Measurements from ENCODE around the gene HS3ST4. TPM values are rescaled to one million over a fixed set of nuclear protein-coding genes. Genes with fewer than 3 reads are reported as not detected.

Gene HS3ST4
- total and polyA plus RNA-seq, 2 of the 4 experiments (the other 2 are of a cell fraction), result not detected

- dilution Hi-C loops (cut with HindIII; ENCODE audit: low sequenced_read_pairs, unreplicated experiment), result no loop called here
- no peak for TF ChIP-seq RAD21 (IDR thresholded peaks at IDR 0.05; ENCODE audit: low read length)
- no peak for TF ChIP-seq FOS (IDR thresholded peaks at IDR 0.05; ENCODE audit: low read depth, low read length)
- no peak for TF ChIP-seq ELK1 (IDR thresholded peaks at IDR 0.05; ENCODE audit: borderline replicate concordance, low read depth, low read length)
- no peak for TF ChIP-seq MXI1 (IDR thresholded peaks at IDR 0.05; ENCODE audit: borderline replicate concordance, low read depth, low read length)
- no peak for TF ChIP-seq SMC3 (IDR thresholded peaks at IDR 0.05; ENCODE audit: low read depth, low read length)
- Histone ChIP-seq H3K4ac (ENCODE audit: low read depth, low read length) (no peak overlapping the region), H3K36me3 (ENCODE audit: control insufficient read depth, insufficient read depth, low read length) (no peaks in the 10 kb centered on the region), H4K5ac (ENCODE audit: low read depth, low read length) (no peak overlapping the region), H3K14ac (replicated peaks; ENCODE audit: low read depth, low read length) (no peak overlapping the region), H3K27ac (ENCODE audit: insufficient read depth, low read length) (no peak overlapping the region), H2BK15ac (ENCODE audit: low read depth, low read length) (no peak overlapping the region), H2BK120ac (ENCODE audit: low read depth, low read length) (no peak overlapping the region), H3K18ac (ENCODE audit: low read depth, low read length) (no peak overlapping the region), H2AFZ (replicated peaks; ENCODE audit: low read length, poor library complexity) (no peak overlapping the region), H3K4me2 (ENCODE audit: low read depth, low read length) (no peak overlapping the region), H3K27me3 (ENCODE audit: control insufficient read depth, insufficient read depth, low read length) (no peaks in the 10 kb centered on the region), H2AK9ac (replicated peaks; ENCODE audit: low read depth, low read length, poor library complexity) (no peak overlapping the region), H3K4me1 (ENCODE audit: control insufficient read depth, insufficient read depth, low read length) (no peaks in the 10 kb centered on the region), H4K20me1 (ENCODE audit: insufficient read depth, low read length) (no peaks in the 10 kb centered on the region), H3K4me3 (ENCODE audit: insufficient read depth, low read depth, low read length) (no peak overlapping the region), H3K56ac (ENCODE audit: extremely low read depth, insufficient read depth, low read length) (no peak overlapping the region), H2BK5ac (ENCODE audit: low read depth, low read length, poor library complexity, severe bottlenecking) (no peak overlapping the region), H3K9ac (ENCODE audit: low read depth, low read length) (no peak overlapping the region), H2BK20ac (ENCODE audit: low read depth, low read length) (no peak overlapping the region), H2AK5ac (ENCODE audit: low read depth, low read length) (no peak overlapping the region), H3K9me3 (ENCODE audit: control insufficient read depth, insufficient read depth, low read length) (no peaks in the 10 kb centered on the region), H3K23ac (ENCODE audit: low read depth, low read length) (no peak overlapping the region), H3K9me1 (ENCODE audit: insufficient read depth, low read length) (no peaks in the 10 kb centered on the region), H3K79me1 (ENCODE audit: low read depth in 1 of 2, low read length in 2 of 2) (no peaks in the 10 kb centered on the region), H4K91ac (ENCODE audit: insufficient read depth, low read depth, low read length) (no peak overlapping the region), H4K8ac (ENCODE audit: low read depth in 2 of 2, low read length in 2 of 2) (no peak overlapping the region)
- intact Hi-C loops (cut with micrococcal nuclease), result no loop called here
- ChIA-PET POLR2A (ENCODE audit: unreplicated experiment) (no interaction called here), CTCF (interaction anchor here (2.3 kb wide), 1 partner anchor 1268 kb away, joined by 8 read pairs; no protein-coding TSS in a partner anchor)
- in situ Hi-C loops (cut with MboI; ENCODE audit: low sequenced_read_pairs), result loop anchor here (25.0 kb wide), 2 partner anchors 1546 to 1621 kb away; no protein-coding TSS in a partner anchor
- WGBS, 2 experiments (ENCODE audit: extremely low coverage in 2 of 2, insufficient read length in 1 of 2), result no CpG with 5 or more reads among the region's 3 CpGs
- BruUV-seq (replicated peaks), result no TSS peak
- ATAC-seq (ENCODE audit: low read depth) (no peak), DNase-seq (no peak)
These were observed 150.0 kb downstream of the HS3ST4 start for GRCh38 chr16:25841761-25842160.

Measured in IMR-90 (cell line).